CD14-positive monocyte (primary cell): ENCODE results near the gene DYNLT1. TPM values are rescaled to one million over a fixed set of nuclear protein-coding genes. Genes with fewer than 3 reads are reported as not detected.

Experiments used
- DNase-seq, 3 donors: peaks; one replicate each; pipeline ENCODE4 v3.0.0-alpha.2; 2011 to 2022
- H2AFZ ChIP-seq: 2 replicates; pipeline ENCODE4 v1.6.0; 2012; ENCODE audit warnings: mild to moderate bottlenecking, low read depth, low read length, inconsistent platforms; ENCODE audit not compliant: insufficient read depth, poor library complexity, severe bottlenecking
- H3K27ac ChIP-seq, 2 donors: 1 replicate in 1 of 2; 2 replicates in 1 of 2; pipeline ENCODE4 v1.5.1; 2012 to 2013; ENCODE audit warnings: low read length in 2 of 2, control low read depth in 1 of 2, inconsistent platforms in 1 of 2, low read depth in 1 of 2, mild to moderate bottlenecking in 1 of 2
- H3K27me3 ChIP-seq, 2 donors: one replicate each; pipeline versions ENCODE4 v1.6.0 to v1.6.1; 2011 to 2013; ENCODE audit warnings: low read length in 2 of 2; ENCODE audit not compliant: control insufficient read depth in 2 of 2, insufficient read depth in 2 of 2
- H3K36me3 ChIP-seq, 2 donors: replicated peaks in 1 of 2; 1 replicate in 1 of 2; 2 replicates in 1 of 2; pipeline versions ENCODE4 v1.5.1 to v1.6.1; 2012 to 2013; ENCODE audit warnings: low read length in 2 of 2, control low read depth in 1 of 2, inconsistent platforms in 1 of 2, mild to moderate bottlenecking in 1 of 2; ENCODE audit not compliant: insufficient read depth in 2 of 2, control insufficient read depth in 1 of 2
- H3K4me1 ChIP-seq, 2 donors: 1 replicate in 1 of 2; 2 replicates in 1 of 2; pipeline versions ENCODE4 v1.5.1 to v1.6.1; 2012 to 2013; ENCODE audit warnings: low read length in 2 of 2, control low read depth in 1 of 2, inconsistent platforms in 1 of 2, mild to moderate bottlenecking in 1 of 2, moderate library complexity in 1 of 2; ENCODE audit not compliant: insufficient read depth in 2 of 2, control insufficient read depth in 1 of 2
- H3K4me2 ChIP-seq: replicated peaks from 2 replicates; pipeline ENCODE3; 2012; ENCODE audit warnings: low read length, moderate library complexity, mild to moderate bottlenecking; ENCODE audit not compliant: poor library complexity, severe bottlenecking; ENCODE audit errors: extremely low read depth
- H3K4me3 ChIP-seq, 3 experiments: fragments of 200-600 bp in 1 of 3; sonication (generic) in 1 of 3; replicated peaks in 1 of 3; 1 replicate in 2 of 3; 2 replicates in 1 of 3; pipeline ENCODE4 v1.5.1; 2011 to 2013; ENCODE audit warnings: low read length in 3 of 3, mild to moderate bottlenecking in 3 of 3, control low read depth in 2 of 3, low read depth in 2 of 3, inconsistent platforms in 1 of 3, moderate library complexity in 1 of 3
- H3K79me2 ChIP-seq: 2 replicates; pipeline ENCODE4 v1.6.0; 2012; ENCODE audit warnings: mild to moderate bottlenecking, control low read depth, inconsistent platforms, low read length, moderate library complexity; ENCODE audit not compliant: insufficient read depth
- H3K9ac ChIP-seq: 2 replicates; pipeline ENCODE4 v1.6.0; 2017; ENCODE audit warnings: low read length, mild to moderate bottlenecking; ENCODE audit not compliant: insufficient read depth, poor library complexity, severe bottlenecking
- H3K9me3 ChIP-seq, 2 donors: replicated peaks in 1 of 2; 1 replicate in 1 of 2; 2 replicates in 1 of 2; pipeline versions ENCODE4 v1.5.1 to v1.6.1; 2012 to 2013; ENCODE audit warnings: low read length in 2 of 2, control low read depth in 1 of 2; ENCODE audit not compliant: control insufficient read depth in 1 of 2, insufficient read depth in 1 of 2
- H4K20me1 ChIP-seq: 2 replicates; pipeline ENCODE4 v1.6.0; 2012; ENCODE audit warnings: mild to moderate bottlenecking, low read length, control low read depth, moderate library complexity; ENCODE audit not compliant: insufficient read depth
- H3K27ac Mint-ChIP-seq, 7 donors: one replicate each; pipeline ENCODE4 v1.8.0; 2020; ENCODE audit warnings: mild to moderate bottlenecking in 7 of 7, mixed read lengths in 7 of 7, moderate library complexity in 6 of 7, inconsistent platforms in 2 of 7
- H3K27me3 Mint-ChIP-seq, 3 donors: one replicate each; pipeline ENCODE4 v1.8.0; 2021 to 2022; ENCODE audit warnings: low read depth in 3 of 3, mild to moderate bottlenecking in 3 of 3, mixed read lengths in 3 of 3, moderate library complexity in 3 of 3, inconsistent platforms in 1 of 3
- H3K36me3 Mint-ChIP-seq, 2 donors: one replicate each; pipeline ENCODE4 v1.8.0; 2020; ENCODE audit warnings: mixed read lengths in 2 of 2, inconsistent platforms in 1 of 2, mild to moderate bottlenecking in 1 of 2
- H3K4me1 Mint-ChIP-seq: one replicate; pipeline ENCODE4 v1.8.0; 2020; ENCODE audit warnings: mild to moderate bottlenecking, mixed read lengths
- H3K4me3 Mint-ChIP-seq, 2 donors: one replicate each; pipeline ENCODE4 v1.8.0; 2020; ENCODE audit warnings: mild to moderate bottlenecking in 2 of 2, mixed read lengths in 2 of 2, moderate library complexity in 1 of 2
- H3K9me3 Mint-ChIP-seq, 7 donors: one replicate each; pipeline ENCODE4 v1.8.0; 2020 to 2022; ENCODE audit warnings: mixed read lengths in 7 of 7, mild to moderate bottlenecking in 6 of 7, moderate library complexity in 6 of 7, inconsistent platforms in 2 of 7
- CTCF ChIP-seq: fragments of 200-600 bp; IDR thresholded peaks from one replicate; pipeline ENCODE4 v1.8.0; 2022; ENCODE audit warnings: antibody characterized with exemption, mild to moderate bottlenecking
- WGBS: methylation state at CpG from one replicate; pipeline ENCODE4 v1.1.5; 2013; ENCODE audit warnings: missing lambda C conversion rate; ENCODE audit not compliant: insufficient coverage; 5-methylcytosine and 5-hydroxymethylcytosine counted together
- intact Hi-C, 2 donors: fragments of 100-400 bp; cut with micrococcal nuclease; formaldehyde crosslinking; loops; one replicate each; pipeline versions ENCODE4 v1.15.0 to v1.15.1; 2023
- polyA plus RNA-seq, 3 donors: library from polyadenylated mRNA; depleted of rRNA in 1 of 3; unstranded in 2 of 3; stranded (reverse) in 1 of 3; fragments of 300-500 nt in 2 of 3; fragments of >200 nt in 1 of 3; fragmentation: Illumina TruSeq in 2 of 3; gene quantifications; 1 replicate in 2 of 3; 2 replicates in 1 of 3; pipeline ENCODE4 v1.2.3, GENCODE V29; 2012 to 2021

Gene DYNLT1
- polyA plus RNA-seq, 3 donors = 248 to 287 (median 286) TPM

GRCh38 chr6:158610319-158610968 is 34.1 kb downstream of the DYNLT1 start:
- Histone ChIP-seq H2AFZ (no peak overlapping the region), H3K36me3 (peaks cover 64 to 87% of the 10 kb centered on the region in 2 donors), H4K20me1 (no peaks in the 10 kb centered on the region), H3K9ac (no peak overlapping the region), H3K79me2 (no peaks in the 10 kb centered on the region), H3K4me3 (no peak overlapping the region), H3K4me1 (no peaks in the 10 kb centered on the region), H3K27ac (no peak overlapping the region), H3K9me3 (no peaks in the 10 kb centered on the region), H3K4me2 (no peak overlapping the region), H3K27me3 (no peaks in the 10 kb centered on the region)
- Mint-ChIP-seq H3K4me3 (no peak overlapping the region), H3K27me3 (no peaks in the 10 kb centered on the region), H3K27ac (peak overlapping the region in 2 of 7 donors; percentile 11 to 37), H3K9me3 (peaks cover 0 to 10% (median 3%) of the 10 kb centered on the region in 7 donors), H3K4me1 (no peaks in the 10 kb centered on the region), H3K36me3 (peaks cover 71 to 87% of the 10 kb centered on the region in 2 donors)
- DNase-seq = no peak
- intact Hi-C loops = no loop called here
- 60% methylated on average over 3 of the region's 9 CpGs for WGBS
- TF ChIP-seq CTCF = no peak

- no peaks in the 10 kb centered on the region for H3K9me3 ChIP-seq
- no peak overlapping the region for H3K4me3 ChIP-seq
- H3K4me2 ChIP-seq = no peak overlapping the region
- H3K9ac ChIP-seq = no peak overlapping the region
- no peaks in the 10 kb centered on the region for H3K27me3 ChIP-seq
- H3K4me1 ChIP-seq = no peaks in the 10 kb centered on the region
- WGBS = over 99% methylated on average over 13 of the region's 13 CpGs
- Mint-ChIP-seq H3K4me3 (no peak overlapping the region), H3K4me1 (no peaks in the 10 kb centered on the region), H3K9me3 (peaks cover 0 to 2% (median 2%) of the 10 kb centered on the region in 7 donors), H3K36me3 (peaks cover 65 to 86% of the 10 kb centered on the region in 2 donors), H3K27ac (peak overlapping the region in 3 of 7 donors; percentile 15 to 63 (median 27)), H3K27me3 (no peaks in the 10 kb centered on the region)
- TF ChIP-seq CTCF = no peak
- no peaks in the 10 kb centered on the region for H4K20me1 ChIP-seq
- peaks cover 64 to 90% of the 10 kb centered on the region in 2 donors for H3K36me3 ChIP-seq
- intact Hi-C loops = loop anchor here in 1 of 2 donors (10.0 kb wide), 1 partner anchor 395 kb away; no protein-coding TSS in a partner anchor
- no peak for DNase-seq
- no peak overlapping the region for H3K27ac ChIP-seq
- H2AFZ ChIP-seq = no peak overlapping the region
- no peaks in the 10 kb centered on the region for H3K79me2 ChIP-seq
Measured at GRCh38 chr6:158609455-158610155, 34.9 kb downstream of the DYNLT1 start.
